SK-N-SH (cell line): ENCODE results near the gene NLRP7. TPM values are rescaled to one million over a fixed set of nuclear protein-coding genes. Genes with fewer than 3 reads are reported as not detected.
"Not testable (repeated sequence)": the region's sequence is repeated elsewhere in the genome, so short reads cannot be mapped to it uniquely, and the experiment has no call there.

Source experiments
- CTCF ChIA-PET: fragments of 300-600, 350-600 bp; formaldehyde crosslinking; extraction: SDS; loops from one replicate; lab custom pipeline; 2021; lab: Yijun Ruan, JAX
- POLR2A ChIA-PET: fragments of 350-600 bp; sonication (Branson Sonifier 250); formaldehyde crosslinking; extraction: SDS; loops from one replicate; lab custom pipeline; 2020; ENCODE audit warnings: antibody characterized with exemption, inconsistent platforms; lab: Yijun Ruan, JAX
- DNase-seq: peaks from one replicate; pipeline ENCODE4 v3.0.0; 2012
- H2AFZ ChIP-seq: fragments of 200-600 bp; sonication (generic); 2 replicates; pipeline ENCODE4 v1.8.1; 2016; ENCODE audit warnings: antibody characterized with exemption, mild to moderate bottlenecking, low read depth
- H3F3A ChIP-seq: fragments of 200-600 bp; sonication (generic); replicated peaks from 2 replicates; pipeline ENCODE3; 2016; ENCODE audit warnings: antibody characterized with exemption, mild to moderate bottlenecking; ENCODE audit not compliant: insufficient read depth
- H3K27ac ChIP-seq, 2 experiments: fragments of 200-500 bp in 1 of 2; fragments of 200-600 bp in 1 of 2; sonication (Bioruptor generic) in 1 of 2; sonication (generic), shearing (Covaris generic) in 1 of 2; 2 replicates each; pipeline versions ENCODE4 v1.5.1 to v1.6.1; 2014 to 2016; ENCODE audit warnings: low read depth in 2 of 2, inconsistent platforms in 1 of 2, low read length in 1 of 2, mild to moderate bottlenecking in 1 of 2, mixed read lengths in 1 of 2
- H3K27me3 ChIP-seq: fragments of 200-600 bp; sonication (generic), shearing (Covaris generic); 2 replicates; pipeline ENCODE4 v1.6.1; 2016; ENCODE audit warnings: mixed run types; ENCODE audit not compliant: insufficient read depth
- H3K36me3 ChIP-seq, 2 experiments: fragments of 200-500 bp in 1 of 2; fragments of 200-600 bp in 1 of 2; sonication (Bioruptor generic) in 1 of 2; sonication (generic) in 1 of 2; replicated peaks in 1 of 2; 2 replicates each; pipeline versions ENCODE3 to v1.5.1; 2014 to 2016; ENCODE audit warnings: low read length in 1 of 2, mild to moderate bottlenecking in 1 of 2; ENCODE audit not compliant: insufficient read depth in 2 of 2, control insufficient read depth in 1 of 2
- H3K4me1 ChIP-seq, 2 experiments: fragments of 200-500 bp in 1 of 2; fragments of 200-600 bp in 1 of 2; sonication (Bioruptor generic) in 1 of 2; sonication (generic), shearing (Covaris generic) in 1 of 2; 2 replicates each; pipeline versions ENCODE4 v1.5.1 to v1.6.1; 2014 to 2016; ENCODE audit warnings: low read depth in 1 of 2, low read length in 1 of 2, mixed run types in 1 of 2; ENCODE audit not compliant: insufficient read depth in 2 of 2, control insufficient read depth in 1 of 2
- H3K4me2 ChIP-seq: fragments of 200-600 bp; sonication (generic), shearing (Covaris generic); 2 replicates; pipeline ENCODE4 v1.6.1; 2017; ENCODE audit warnings: mixed run types
- H3K4me3 ChIP-seq, 2 experiments: fragments of 200-500 bp in 1 of 2; fragments of 200-600 bp in 1 of 2; sonication (Bioruptor generic) in 1 of 2; sonication (generic), shearing (Covaris generic) in 1 of 2; 2 replicates each; pipeline versions ENCODE4 v1.5.1 to v1.8.1; 2014 to 2016; ENCODE audit warnings: low read depth in 2 of 2, inconsistent platforms in 1 of 2, low read length in 1 of 2, mild to moderate bottlenecking in 1 of 2, mixed read lengths in 1 of 2, moderate library complexity in 1 of 2
- H3K79me2 ChIP-seq: fragments of 200-600 bp; sonication (generic); 2 replicates; pipeline ENCODE4 v1.8.1; 2017; ENCODE audit warnings: mild to moderate bottlenecking; ENCODE audit not compliant: insufficient read depth
- H3K9ac ChIP-seq: fragments of 200-600 bp; sonication (generic); 2 replicates; pipeline ENCODE4 v1.6.1; 2017; ENCODE audit warnings: mixed run types
- H3K9me2 ChIP-seq: fragments of 200-600 bp; sonication (generic); 2 replicates; pipeline ENCODE4 v1.6.1; 2017; ENCODE audit warnings: mixed run types
- H3K9me3 ChIP-seq: fragments of 200-600 bp; sonication (generic); 2 replicates; pipeline ENCODE4 v1.6.1; 2017; ENCODE audit warnings: mixed run types, mild to moderate bottlenecking, moderate library complexity
- H4K20me1 ChIP-seq: fragments of 200-600 bp; sonication (generic); 2 replicates; pipeline ENCODE4 v1.6.1; 2017; ENCODE audit warnings: mild to moderate bottlenecking, mixed run types; ENCODE audit not compliant: insufficient read depth
- EP300 ChIP-seq, 2 experiments: IDR thresholded peaks; 2 replicates each; pipeline versions ENCODE4 v1.4.0 to v1.6.1; 2012; ENCODE audit warnings: borderline replicate concordance in 1 of 2, low read depth in 1 of 2, low read length in 1 of 2
- EZH2phosphoT487 ChIP-seq: fragments of 200-600 bp; sonication (generic); IDR thresholded peaks from 2 replicates; pipeline ENCODE4 v1.6.1; 2017; ENCODE audit warnings: low read depth, mixed run types, mild to moderate bottlenecking, antibody characterized with exemption, moderate library complexity, borderline replicate concordance
- GABPA ChIP-seq: IDR thresholded peaks from 2 replicates; pipeline ENCODE4 v1.4.0; 2012; ENCODE audit warnings: low read depth, mild to moderate bottlenecking
- JUND ChIP-seq: IDR thresholded peaks from 2 replicates; pipeline ENCODE4 v1.4.0; 2012
- MXI1 ChIP-seq: IDR thresholded peaks from 2 replicates; pipeline ENCODE4 v1.6.1; 2012; ENCODE audit warnings: mild to moderate bottlenecking, low read depth, low read length, improper control_type of control experiment
- NRF1 ChIP-seq: IDR thresholded peaks from 2 replicates; pipeline ENCODE4 v1.6.1; 2012; ENCODE audit warnings: low read depth, mild to moderate bottlenecking, low read length
- RXRA ChIP-seq: IDR thresholded peaks from 2 replicates; pipeline ENCODE4 v1.4.0; 2012; ENCODE audit warnings: low read depth, mild to moderate bottlenecking, borderline replicate concordance
- TCF12 ChIP-seq: IDR thresholded peaks from 2 replicates; pipeline ENCODE4 v1.4.0; 2012
- YY1 ChIP-seq: IDR thresholded peaks from 2 replicates; pipeline ENCODE4 v1.4.0; 2012; ENCODE audit warnings: low read depth, mild to moderate bottlenecking
- WGBS: methylation state at CpG from one replicate; pipeline ENCODE4 v1.1.6; 2017; ENCODE audit warnings: low lambda C conversion rate; 5-methylcytosine and 5-hydroxymethylcytosine counted together
- polyA plus RNA-seq, 3 experiments: library from polyadenylated mRNA; depleted of rRNA; stranded (reverse); fragments of >200 nt; gene quantifications; 2 replicates each; pipeline ENCODE4 v1.2.3, GENCODE V29; 2012
- TF ChIP-seq, protein P1 (sequence below): fragments of 150-350 bp; IDR thresholded peaks from 2 replicates; pipeline ENCODE4 v1.6.1; 2016; ENCODE audit warnings: mild to moderate bottlenecking, low read depth, low read length
- TF ChIP-seq, protein P2 (sequence below): IDR thresholded peaks from 2 replicates; pipeline ENCODE4 v1.4.0; 2012; ENCODE audit warnings: low read depth, borderline replicate concordance
- TF ChIP-seq, protein P3 (sequence below): IDR thresholded peaks from 2 replicates; pipeline ENCODE4 v1.4.0; 2012; ENCODE audit warnings: low read depth

Gene NLRP7
- polyA plus RNA-seq, 1 of the 3 experiments (the other 2 are of a cell fraction), result not detected

DNA sequence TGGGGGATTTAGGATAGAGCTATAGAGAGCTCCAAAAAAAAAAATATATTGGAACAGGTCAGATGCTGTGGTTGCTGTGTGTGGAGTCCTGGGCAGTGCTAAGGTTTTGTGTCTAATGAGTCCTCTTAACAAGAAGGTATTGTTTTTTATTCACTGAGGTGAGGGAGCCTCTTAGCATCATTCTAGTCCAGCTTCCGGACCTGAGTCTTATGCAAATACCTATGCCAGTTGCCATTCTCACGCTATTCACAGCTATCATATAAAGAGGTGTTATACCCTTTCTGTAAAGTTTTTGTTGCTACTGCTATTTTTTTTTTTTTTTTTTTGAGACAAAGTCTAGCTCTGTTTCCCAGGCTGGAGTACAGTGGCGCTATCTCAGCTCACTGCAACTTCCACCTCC is 20.3 kb upstream of the NLRP7 start (continued):
- TF ChIP-seq, protein P1, sequence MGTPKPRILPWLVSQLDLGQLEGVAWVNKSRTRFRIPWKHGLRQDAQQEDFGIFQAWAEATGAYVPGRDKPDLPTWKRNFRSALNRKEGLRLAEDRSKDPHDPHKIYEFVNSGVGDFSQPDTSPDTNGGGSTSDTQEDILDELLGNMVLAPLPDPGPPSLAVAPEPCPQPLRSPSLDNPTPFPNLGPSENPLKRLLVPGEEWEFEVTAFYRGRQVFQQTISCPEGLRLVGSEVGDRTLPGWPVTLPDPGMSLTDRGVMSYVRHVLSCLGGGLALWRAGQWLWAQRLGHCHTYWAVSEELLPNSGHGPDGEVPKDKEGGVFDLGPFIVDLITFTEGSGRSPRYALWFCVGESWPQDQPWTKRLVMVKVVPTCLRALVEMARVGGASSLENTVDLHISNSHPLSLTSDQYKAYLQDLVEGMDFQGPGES, result no peak
- no peak for TF ChIP-seq YY1
- TF ChIP-seq NRF1, result no peak
- TF ChIP-seq TCF12, result no peak
- no peak for TF ChIP-seq EZH2phosphoT487
- TF ChIP-seq RXRA, result no peak
- no peak for TF ChIP-seq MXI1

DNA sequence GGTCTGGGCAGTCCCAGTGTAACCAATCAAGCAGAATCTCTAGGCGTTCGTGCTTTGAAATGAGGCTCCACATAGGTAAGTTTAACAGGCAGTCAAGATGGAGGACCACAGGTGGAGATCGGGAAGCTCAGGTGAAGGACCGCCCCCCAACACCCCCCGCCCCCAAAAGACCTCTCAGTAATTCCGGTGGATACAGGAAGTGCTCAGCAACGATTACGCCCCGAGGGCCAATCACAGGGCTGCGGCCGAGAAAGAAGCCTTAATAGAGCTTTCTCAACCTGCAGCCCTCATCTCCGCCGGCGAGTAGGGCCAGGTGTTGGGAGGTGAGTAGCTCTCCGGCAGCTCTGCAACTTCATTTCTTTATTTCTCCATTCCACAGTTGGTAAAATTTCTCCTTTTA is 17.7 kb upstream of the NLRP7 start:
- H2AFZ ChIP-seq, H3K4me2 ChIP-seq, CTCF ChIA-PET, H3K36me3 ChIP-seq, H3K79me2 ChIP-seq, H3K4me1 ChIP-seq, H3K27ac ChIP-seq, H4K20me1 ChIP-seq, H3K9me2 ChIP-seq, H3K9me3 ChIP-seq, POLR2A ChIA-PET, H3K4me3 ChIP-seq, H3F3A ChIP-seq, DNase-seq, H3K9ac ChIP-seq: not testable (repeated sequence)
- peaks cover 29% of the 10 kb centered on the region; the same call in 1 of the 2 replicates for H3K27me3 ChIP-seq
- no CpG with 5 or more reads among the region's 15 CpGs for WGBS

DNA sequence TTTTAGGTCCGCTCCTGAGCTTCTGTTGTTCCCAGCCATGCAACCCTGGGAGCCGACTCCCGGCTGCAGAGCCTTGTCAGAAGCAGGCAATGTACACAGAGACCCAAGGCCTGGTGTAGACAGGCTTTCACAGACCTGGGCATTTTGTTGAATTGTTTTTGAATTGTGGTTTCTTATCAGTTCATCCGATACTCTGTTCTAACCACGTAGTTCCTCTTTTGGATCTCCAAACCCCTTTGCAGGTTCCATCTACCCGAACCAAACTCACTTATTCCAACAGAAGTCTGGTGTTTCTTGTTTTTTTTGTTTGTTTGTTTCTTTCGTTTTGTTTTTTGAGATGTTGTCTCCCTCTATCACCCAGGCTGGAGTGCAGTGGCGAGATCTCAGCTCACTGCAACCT is 12.5 kb upstream of the NLRP7 start:
- no peak overlapping the region for H3K4me3 ChIP-seq
- no peaks in the 10 kb centered on the region for H4K20me1 ChIP-seq
- H3K9ac ChIP-seq, result no peak overlapping the region
- H3K4me1 ChIP-seq, result no peaks in the 10 kb centered on the region
- no peak overlapping the region for H3K27ac ChIP-seq
- H3K4me2 ChIP-seq, result no peak overlapping the region
- no peak for DNase-seq
- H2AFZ ChIP-seq, result no peak overlapping the region
- no peaks in the 10 kb centered on the region for H3K9me2 ChIP-seq
- ChIA-PET POLR2A (no interaction called here), CTCF (no interaction called here)
- H3K27me3 ChIP-seq, result peaks cover 52% of the 10 kb centered on the region; the same call in 1 of the 2 replicates
- H3F3A ChIP-seq, result no peaks in the 10 kb centered on the region
- 14% methylated on average over 8 of the region's 8 CpGs for whole genome bisulfite sequencing
- no peak for TF ChIP-seq TCF12
- TF ChIP-seq, protein P2, sequence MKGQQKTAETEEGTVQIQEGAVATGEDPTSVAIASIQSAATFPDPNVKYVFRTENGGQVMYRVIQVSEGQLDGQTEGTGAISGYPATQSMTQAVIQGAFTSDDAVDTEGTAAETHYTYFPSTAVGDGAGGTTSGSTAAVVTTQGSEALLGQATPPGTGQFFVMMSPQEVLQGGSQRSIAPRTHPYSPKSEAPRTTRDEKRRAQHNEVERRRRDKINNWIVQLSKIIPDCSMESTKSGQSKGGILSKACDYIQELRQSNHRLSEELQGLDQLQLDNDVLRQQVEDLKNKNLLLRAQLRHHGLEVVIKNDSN, result no peak
- TF ChIP-seq, protein P3, sequence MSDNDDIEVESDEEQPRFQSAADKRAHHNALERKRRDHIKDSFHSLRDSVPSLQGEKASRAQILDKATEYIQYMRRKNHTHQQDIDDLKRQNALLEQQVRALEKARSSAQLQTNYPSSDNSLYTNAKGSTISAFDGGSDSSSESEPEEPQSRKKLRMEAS, result no peak
- TF ChIP-seq, protein P1, result no peak
- no peak for TF ChIP-seq GABPA
- TF ChIP-seq JUND, result no peak
- TF ChIP-seq RXRA, result no peak
- TF ChIP-seq EP300 (IDR thresholded peaks at IDR 0.05; ENCODE audit: borderline replicate concordance in 1 of 2, low read depth in 1 of 2, low read length in 1 of 2), result no peak
- H3K79me2 ChIP-seq, result no peaks in the 10 kb centered on the region
- no peaks in the 10 kb centered on the region for H3K9me3 ChIP-seq
- H3K36me3 ChIP-seq, result no peaks in the 10 kb centered on the region
